ENCODE measurements around the gene SP3.

DNA sequence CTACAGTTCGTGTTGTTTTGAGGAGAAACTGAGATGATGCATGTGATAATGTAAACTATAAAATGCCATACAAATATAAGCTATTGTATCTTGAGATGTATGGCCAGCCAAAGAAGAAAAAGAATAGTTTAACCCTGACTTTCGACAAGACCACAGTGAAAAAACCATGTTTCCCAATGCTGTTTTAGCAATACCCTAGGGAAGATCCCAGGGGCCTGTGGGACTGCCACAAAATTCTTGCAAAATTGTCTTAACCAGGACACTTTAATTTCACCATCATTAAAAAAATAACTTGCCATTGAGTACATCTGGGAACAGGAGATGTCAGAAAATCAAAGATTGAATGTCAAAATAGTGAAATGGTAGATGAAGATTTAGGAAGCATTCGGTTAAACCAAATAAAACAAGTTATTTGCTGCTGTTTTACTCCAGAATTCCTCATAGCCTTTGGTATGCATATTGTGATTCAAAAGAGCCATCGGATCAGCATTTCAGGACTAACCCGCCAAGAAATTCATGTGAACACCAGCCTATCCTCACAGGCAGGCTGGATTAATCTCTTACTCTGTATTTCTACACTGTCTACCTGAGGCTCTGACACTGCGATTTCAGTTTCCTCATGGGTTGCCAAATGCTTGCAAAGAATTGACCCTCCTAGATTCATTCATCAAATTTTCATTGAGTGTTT, 49.0 kb upstream of the SP3 start:
- TF ChIP-seq, protein P1, sequence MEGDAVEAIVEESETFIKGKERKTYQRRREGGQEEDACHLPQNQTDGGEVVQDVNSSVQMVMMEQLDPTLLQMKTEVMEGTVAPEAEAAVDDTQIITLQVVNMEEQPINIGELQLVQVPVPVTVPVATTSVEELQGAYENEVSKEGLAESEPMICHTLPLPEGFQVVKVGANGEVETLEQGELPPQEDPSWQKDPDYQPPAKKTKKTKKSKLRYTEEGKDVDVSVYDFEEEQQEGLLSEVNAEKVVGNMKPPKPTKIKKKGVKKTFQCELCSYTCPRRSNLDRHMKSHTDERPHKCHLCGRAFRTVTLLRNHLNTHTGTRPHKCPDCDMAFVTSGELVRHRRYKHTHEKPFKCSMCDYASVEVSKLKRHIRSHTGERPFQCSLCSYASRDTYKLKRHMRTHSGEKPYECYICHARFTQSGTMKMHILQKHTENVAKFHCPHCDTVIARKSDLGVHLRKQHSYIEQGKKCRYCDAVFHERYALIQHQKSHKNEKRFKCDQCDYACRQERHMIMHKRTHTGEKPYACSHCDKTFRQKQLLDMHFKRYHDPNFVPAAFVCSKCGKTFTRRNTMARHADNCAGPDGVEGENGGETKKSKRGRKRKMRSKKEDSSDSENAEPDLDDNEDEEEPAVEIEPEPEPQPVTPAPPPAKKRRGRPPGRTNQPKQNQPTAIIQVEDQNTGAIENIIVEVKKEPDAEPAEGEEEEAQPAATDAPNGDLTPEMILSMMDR (conservative IDR thresholded peaks at IDR 0.05 in 1 of 2, IDR thresholded peaks at IDR 0.05 in 1 of 2; ENCODE audit: low read depth in 1 of 2, low read length in 2 of 2): no peak
- TF ChIP-seq EZH2 (IDR thresholded peaks at IDR 0.05; ENCODE audit: low read length, missing control alignments): no peak

Data from fibroblast of lung (primary cell).